K562 (cell line): Measurements from ENCODE around the gene SRPK2.
"Not testable (repeated sequence)": the region's sequence is repeated elsewhere in the genome, so short reads cannot be mapped to it uniquely, and the experiment has no call there.

ENCODE experiments used
- FUS ChIP-seq: fragments of 200-400 bp; formaldehyde crosslinking; optimal IDR thresholded peaks from 2 replicates; pipeline ENCODE3; 2017; ENCODE audit warnings: low read depth, low read length
- ILF3 ChIP-seq: fragments of 450-650 bp; IDR thresholded peaks from 2 replicates; pipeline ENCODE4 v1.6.1; 2018; ENCODE audit warnings: antibody characterized with exemption, mild to moderate bottlenecking, moderate library complexity, borderline replicate concordance
- NCOA4 ChIP-seq: fragments of 450-650 bp; IDR thresholded peaks from 2 replicates; pipeline ENCODE4 v1.6.1; 2018; ENCODE audit warnings: mild to moderate bottlenecking; ENCODE audit not compliant: partially characterized antibody
- RAD21 ChIP-seq, 2 experiments: fragments of 250-450 bp in 1 of 2; fragments of 450-650 bp in 1 of 2; sonication (Bioruptor Pico) in 1 of 2; formaldehyde crosslinking in 1 of 2; IDR thresholded peaks in 1 of 2; conservative IDR thresholded peaks in 1 of 2; 2 replicates each; pipeline versions ENCODE4 v1.4.0 to v1.8.0; 2020 to 2022; ENCODE audit warnings: mild to moderate bottlenecking in 2 of 2, moderate library complexity in 1 of 2
- TCF7L2 ChIP-seq: fragments of 150-350 bp; IDR thresholded peaks from 2 replicates; pipeline ENCODE4 v1.6.1; 2016; ENCODE audit warnings: low read depth, mild to moderate bottlenecking, low read length, moderate library complexity
- TF ChIP-seq, protein P1 (sequence below), 3 experiments: IDR thresholded peaks in 2 of 3; conservative IDR thresholded peaks in 1 of 3; 2 replicates each; pipeline ENCODE4 v1.5.1; 2011 to 2012; ENCODE audit warnings: low read length in 3 of 3, mild to moderate bottlenecking in 3 of 3, control low read depth in 2 of 3, improper control_type of control experiment in 1 of 3, inconsistent platforms in 1 of 3, low read depth in 1 of 3, mixed read lengths in 1 of 3, moderate library complexity in 1 of 3; ENCODE audit not compliant: insufficient read depth in 2 of 3

DNA sequence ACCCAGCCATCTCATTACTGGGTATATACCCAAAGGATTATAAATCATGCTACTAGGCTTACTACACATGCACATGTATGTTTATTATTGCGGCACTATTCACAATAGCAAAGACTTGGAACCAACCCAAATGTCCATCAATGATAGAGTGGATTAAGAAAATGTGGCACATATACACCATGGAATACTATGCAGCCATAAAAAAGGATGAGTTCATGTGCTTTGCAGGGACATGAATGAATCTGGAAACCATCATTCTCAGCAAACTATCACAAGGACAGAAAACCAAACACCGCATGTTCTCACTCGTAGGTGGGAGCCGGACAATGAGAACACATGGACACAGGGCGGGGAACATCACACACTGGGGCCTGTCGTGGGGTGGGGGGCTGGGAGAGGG lies 25.1 kb downstream of the SRPK2 start:
- TF ChIP-seq TCF7L2; ILF3; RAD21 (CRISPR knock-in tag; conservative IDR thresholded peaks at IDR 0.05 in 1 of 2, IDR thresholded peaks at IDR 0.05 in 1 of 2); FUS; NCOA4: not testable (repeated sequence)
- TF ChIP-seq, protein P1, sequence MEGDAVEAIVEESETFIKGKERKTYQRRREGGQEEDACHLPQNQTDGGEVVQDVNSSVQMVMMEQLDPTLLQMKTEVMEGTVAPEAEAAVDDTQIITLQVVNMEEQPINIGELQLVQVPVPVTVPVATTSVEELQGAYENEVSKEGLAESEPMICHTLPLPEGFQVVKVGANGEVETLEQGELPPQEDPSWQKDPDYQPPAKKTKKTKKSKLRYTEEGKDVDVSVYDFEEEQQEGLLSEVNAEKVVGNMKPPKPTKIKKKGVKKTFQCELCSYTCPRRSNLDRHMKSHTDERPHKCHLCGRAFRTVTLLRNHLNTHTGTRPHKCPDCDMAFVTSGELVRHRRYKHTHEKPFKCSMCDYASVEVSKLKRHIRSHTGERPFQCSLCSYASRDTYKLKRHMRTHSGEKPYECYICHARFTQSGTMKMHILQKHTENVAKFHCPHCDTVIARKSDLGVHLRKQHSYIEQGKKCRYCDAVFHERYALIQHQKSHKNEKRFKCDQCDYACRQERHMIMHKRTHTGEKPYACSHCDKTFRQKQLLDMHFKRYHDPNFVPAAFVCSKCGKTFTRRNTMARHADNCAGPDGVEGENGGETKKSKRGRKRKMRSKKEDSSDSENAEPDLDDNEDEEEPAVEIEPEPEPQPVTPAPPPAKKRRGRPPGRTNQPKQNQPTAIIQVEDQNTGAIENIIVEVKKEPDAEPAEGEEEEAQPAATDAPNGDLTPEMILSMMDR (IDR thresholded peaks at IDR 0.05 in 2 of 3, conservative IDR thresholded peaks at IDR 0.05 in 1 of 3; ENCODE audit: insufficient read depth in 2 of 3, low read depth in 1 of 3, low read length in 3 of 3): not testable (repeated sequence)
